HEK293 (cell line): ENCODE results near the gene AMER1.

Experiments
- CTCF ChIP-seq: fragments of 450-650 bp; formaldehyde crosslinking; IDR thresholded peaks from 2 replicates; pipeline ENCODE4 v1.5.1; 2016; ENCODE audit warnings: missing biosample characterization, missing genetic modification characterization
- KLF16 ChIP-seq: fragments of 450-650 bp; formaldehyde crosslinking; IDR thresholded peaks from 2 replicates; pipeline ENCODE4 v1.5.1; 2017; ENCODE audit warnings: missing biosample characterization, missing genetic modification characterization
- SP7 ChIP-seq: fragments of 450-650 bp; formaldehyde crosslinking; IDR thresholded peaks from 2 replicates; pipeline ENCODE4 v1.5.1; 2016; ENCODE audit warnings: missing biosample characterization, missing genetic modification characterization
- TCF7L2 ChIP-seq: IDR thresholded peaks from 2 replicates; pipeline ENCODE4 v1.6.1; 2011; ENCODE audit warnings: low read depth, mild to moderate bottlenecking, inconsistent platforms, low read length, moderate library complexity, borderline replicate concordance
- ZBTB10 ChIP-seq: fragments of 450-650 bp; formaldehyde crosslinking; IDR thresholded peaks from 2 replicates; pipeline ENCODE4 v1.5.1; 2016; ENCODE audit warnings: missing biosample characterization, missing genetic modification characterization
- ZNF132 ChIP-seq: fragments of 450-650 bp; formaldehyde crosslinking; IDR thresholded peaks from 2 replicates; pipeline ENCODE4 v1.5.1; 2017; ENCODE audit warnings: missing biosample characterization, missing genetic modification characterization, borderline replicate concordance
- ZNF157 ChIP-seq: fragments of 450-650 bp; formaldehyde crosslinking; IDR thresholded peaks from 2 replicates; pipeline ENCODE4 v1.5.1; 2016; ENCODE audit warnings: missing biosample characterization, missing genetic modification characterization
- ZNF302 ChIP-seq: fragments of 450-650 bp; formaldehyde crosslinking; IDR thresholded peaks from 2 replicates; pipeline ENCODE4 v1.5.1; 2016; ENCODE audit warnings: missing biosample characterization, missing genetic modification characterization, low read depth
- ZNF549 ChIP-seq: fragments of 450-650 bp; IDR thresholded peaks from 2 replicates; pipeline ENCODE4 v1.5.1; 2018; ENCODE audit warnings: missing biosample characterization, missing genetic modification characterization, mild to moderate bottlenecking, inconsistent platforms, moderate library complexity
- TF ChIP-seq, protein P1 (sequence below): fragments of 450-650 bp; IDR thresholded peaks from 2 replicates; pipeline ENCODE4 v1.5.1; 2018; ENCODE audit warnings: missing biosample characterization, mild to moderate bottlenecking, missing genetic modification characterization
- TF ChIP-seq, protein P2 (sequence below): fragments of 450-650 bp; formaldehyde crosslinking; IDR thresholded peaks from 2 replicates; pipeline ENCODE4 v1.5.1; 2016; ENCODE audit warnings: missing biosample characterization, missing genetic modification characterization
- TF ChIP-seq, protein P3 (sequence below): fragments of 450-650 bp; formaldehyde crosslinking; IDR thresholded peaks from 2 replicates; pipeline ENCODE4 v1.5.1; 2017; ENCODE audit warnings: missing biosample characterization, mild to moderate bottlenecking, missing genetic modification characterization, moderate library complexity
- TF ChIP-seq, protein P4 (sequence below): fragments of 450-650 bp; formaldehyde crosslinking; IDR thresholded peaks from 2 replicates; pipeline ENCODE4 v1.5.1; 2016; ENCODE audit warnings: missing biosample characterization, missing genetic modification characterization, low read depth
- TF ChIP-seq, protein P5 (sequence below): fragments of 450-650 bp; formaldehyde crosslinking; IDR thresholded peaks from 2 replicates; pipeline ENCODE4 v1.5.1; 2016; ENCODE audit warnings: missing biosample characterization, missing genetic modification characterization

DNA sequence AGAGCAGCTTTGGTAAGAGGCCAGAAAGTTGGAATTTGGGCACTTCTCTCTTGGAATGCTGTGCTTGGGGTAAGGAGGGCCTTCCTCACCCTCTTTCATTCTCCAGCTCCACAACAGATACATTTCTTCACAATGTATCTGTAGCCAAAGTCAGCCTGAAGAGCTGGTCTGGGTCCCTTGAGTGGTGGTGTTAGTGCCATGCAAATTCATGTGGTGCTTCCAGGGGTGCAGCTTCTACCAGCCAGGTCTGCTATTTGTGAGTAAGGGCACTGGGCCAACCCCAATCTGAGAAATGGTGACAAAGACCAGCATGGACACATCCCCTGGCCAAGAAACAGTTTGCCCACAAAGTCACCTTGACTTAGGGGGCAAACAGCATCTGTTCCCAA lies 17.8 kb downstream of the AMER1 start:
- TF ChIP-seq CTCF (tag by site-specific recombination), result no peak
- TF ChIP-seq ZBTB10 (tag by site-specific recombination), result no peak
- TF ChIP-seq, protein P1, sequence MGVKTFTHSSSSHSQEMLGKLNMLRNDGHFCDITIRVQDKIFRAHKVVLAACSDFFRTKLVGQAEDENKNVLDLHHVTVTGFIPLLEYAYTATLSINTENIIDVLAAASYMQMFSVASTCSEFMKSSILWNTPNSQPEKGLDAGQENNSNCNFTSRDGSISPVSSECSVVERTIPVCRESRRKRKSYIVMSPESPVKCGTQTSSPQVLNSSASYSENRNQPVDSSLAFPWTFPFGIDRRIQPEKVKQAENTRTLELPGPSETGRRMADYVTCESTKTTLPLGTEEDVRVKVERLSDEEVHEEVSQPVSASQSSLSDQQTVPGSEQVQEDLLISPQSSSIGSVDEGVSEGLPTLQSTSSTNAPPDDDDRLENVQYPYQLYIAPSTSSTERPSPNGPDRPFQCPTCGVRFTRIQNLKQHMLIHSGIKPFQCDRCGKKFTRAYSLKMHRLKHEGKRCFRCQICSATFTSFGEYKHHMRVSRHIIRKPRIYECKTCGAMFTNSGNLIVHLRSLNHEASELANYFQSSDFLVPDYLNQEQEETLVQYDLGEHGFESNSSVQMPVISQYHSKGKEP, result no peak
- TF ChIP-seq, protein P2, sequence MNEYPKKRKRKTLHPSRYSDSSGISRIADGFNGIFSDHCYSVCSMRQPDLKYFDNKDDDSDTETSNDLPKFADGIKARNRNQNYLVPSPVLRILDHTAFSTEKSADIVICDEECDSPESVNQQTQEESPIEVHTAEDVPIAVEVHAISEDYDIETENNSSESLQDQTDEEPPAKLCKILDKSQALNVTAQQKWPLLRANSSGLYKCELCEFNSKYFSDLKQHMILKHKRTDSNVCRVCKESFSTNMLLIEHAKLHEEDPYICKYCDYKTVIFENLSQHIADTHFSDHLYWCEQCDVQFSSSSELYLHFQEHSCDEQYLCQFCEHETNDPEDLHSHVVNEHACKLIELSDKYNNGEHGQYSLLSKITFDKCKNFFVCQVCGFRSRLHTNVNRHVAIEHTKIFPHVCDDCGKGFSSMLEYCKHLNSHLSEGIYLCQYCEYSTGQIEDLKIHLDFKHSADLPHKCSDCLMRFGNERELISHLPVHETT, result no peak
- TF ChIP-seq, protein P3, sequence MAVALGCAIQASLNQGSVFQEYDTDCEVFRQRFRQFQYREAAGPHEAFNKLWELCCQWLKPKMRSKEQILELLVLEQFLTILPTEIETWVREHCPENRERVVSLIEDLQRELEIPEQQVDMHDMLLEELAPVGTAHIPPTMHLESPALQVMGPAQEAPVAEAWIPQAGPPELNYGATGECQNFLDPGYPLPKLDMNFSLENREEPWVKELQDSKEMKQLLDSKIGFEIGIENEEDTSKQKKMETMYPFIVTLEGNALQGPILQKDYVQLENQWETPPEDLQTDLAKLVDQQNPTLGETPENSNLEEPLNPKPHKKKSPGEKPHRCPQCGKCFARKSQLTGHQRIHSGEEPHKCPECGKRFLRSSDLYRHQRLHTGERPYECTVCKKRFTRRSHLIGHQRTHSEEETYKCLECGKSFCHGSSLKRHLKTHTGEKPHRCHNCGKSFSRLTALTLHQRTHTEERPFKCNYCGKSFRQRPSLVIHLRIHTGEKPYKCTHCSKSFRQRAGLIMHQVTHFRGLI (tag by site-specific recombination), result no peak
- TF ChIP-seq ZNF157 (tag by site-specific recombination), result no peak
- no peak for TF ChIP-seq SP7
- TF ChIP-seq KLF16 (tag by site-specific recombination), result no peak
- TF ChIP-seq TCF7L2, result no peak
- TF ChIP-seq, protein P4, sequence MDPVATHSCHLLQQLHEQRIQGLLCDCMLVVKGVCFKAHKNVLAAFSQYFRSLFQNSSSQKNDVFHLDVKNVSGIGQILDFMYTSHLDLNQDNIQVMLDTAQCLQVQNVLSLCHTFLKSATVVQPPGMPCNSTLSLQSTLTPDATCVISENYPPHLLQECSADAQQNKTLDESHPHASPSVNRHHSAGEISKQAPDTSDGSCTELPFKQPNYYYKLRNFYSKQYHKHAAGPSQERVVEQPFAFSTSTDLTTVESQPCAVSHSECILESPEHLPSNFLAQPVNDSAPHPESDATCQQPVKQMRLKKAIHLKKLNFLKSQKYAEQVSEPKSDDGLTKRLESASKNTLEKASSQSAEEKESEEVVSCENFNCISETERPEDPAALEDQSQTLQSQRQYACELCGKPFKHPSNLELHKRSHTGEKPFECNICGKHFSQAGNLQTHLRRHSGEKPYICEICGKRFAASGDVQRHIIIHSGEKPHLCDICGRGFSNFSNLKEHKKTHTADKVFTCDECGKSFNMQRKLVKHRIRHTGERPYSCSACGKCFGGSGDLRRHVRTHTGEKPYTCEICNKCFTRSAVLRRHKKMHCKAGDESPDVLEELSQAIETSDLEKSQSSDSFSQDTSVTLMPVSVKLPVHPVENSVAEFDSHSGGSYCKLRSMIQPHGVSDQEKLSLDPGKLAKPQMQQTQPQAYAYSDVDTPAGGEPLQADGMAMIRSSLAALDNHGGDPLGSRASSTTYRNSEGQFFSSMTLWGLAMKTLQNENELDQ (tag by site-specific recombination), result no peak
- TF ChIP-seq, protein P5, sequence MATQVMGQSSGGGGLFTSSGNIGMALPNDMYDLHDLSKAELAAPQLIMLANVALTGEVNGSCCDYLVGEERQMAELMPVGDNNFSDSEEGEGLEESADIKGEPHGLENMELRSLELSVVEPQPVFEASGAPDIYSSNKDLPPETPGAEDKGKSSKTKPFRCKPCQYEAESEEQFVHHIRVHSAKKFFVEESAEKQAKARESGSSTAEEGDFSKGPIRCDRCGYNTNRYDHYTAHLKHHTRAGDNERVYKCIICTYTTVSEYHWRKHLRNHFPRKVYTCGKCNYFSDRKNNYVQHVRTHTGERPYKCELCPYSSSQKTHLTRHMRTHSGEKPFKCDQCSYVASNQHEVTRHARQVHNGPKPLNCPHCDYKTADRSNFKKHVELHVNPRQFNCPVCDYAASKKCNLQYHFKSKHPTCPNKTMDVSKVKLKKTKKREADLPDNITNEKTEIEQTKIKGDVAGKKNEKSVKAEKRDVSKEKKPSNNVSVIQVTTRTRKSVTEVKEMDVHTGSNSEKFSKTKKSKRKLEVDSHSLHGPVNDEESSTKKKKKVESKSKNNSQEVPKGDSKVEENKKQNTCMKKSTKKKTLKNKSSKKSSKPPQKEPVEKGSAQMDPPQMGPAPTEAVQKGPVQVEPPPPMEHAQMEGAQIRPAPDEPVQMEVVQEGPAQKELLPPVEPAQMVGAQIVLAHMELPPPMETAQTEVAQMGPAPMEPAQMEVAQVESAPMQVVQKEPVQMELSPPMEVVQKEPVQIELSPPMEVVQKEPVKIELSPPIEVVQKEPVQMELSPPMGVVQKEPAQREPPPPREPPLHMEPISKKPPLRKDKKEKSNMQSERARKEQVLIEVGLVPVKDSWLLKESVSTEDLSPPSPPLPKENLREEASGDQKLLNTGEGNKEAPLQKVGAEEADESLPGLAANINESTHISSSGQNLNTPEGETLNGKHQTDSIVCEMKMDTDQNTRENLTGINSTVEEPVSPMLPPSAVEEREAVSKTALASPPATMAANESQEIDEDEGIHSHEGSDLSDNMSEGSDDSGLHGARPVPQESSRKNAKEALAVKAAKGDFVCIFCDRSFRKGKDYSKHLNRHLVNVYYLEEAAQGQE (tag by site-specific recombination), result no peak
- TF ChIP-seq ZNF549 (tag by site-specific recombination), result no peak
- no peak for TF ChIP-seq ZNF302 (tag by site-specific recombination)
- TF ChIP-seq ZNF132 (tag by site-specific recombination), result no peak
